Karpas-422 (cell line): ENCODE measurements around the gene PKHD1. TPM values are rescaled to one million over a fixed set of nuclear protein-coding genes. Genes with fewer than 3 reads are reported as not detected.

Source experiments
- DNase-seq: peaks from one replicate; pipeline ENCODE4 v3.0.0-alpha.2; 2015
- H2AFZ ChIP-seq: fragments of 200-600 bp; sonication (generic); 2 replicates; pipeline ENCODE4 v1.6.1; 2014; ENCODE audit warnings: antibody characterized with exemption, low read length, mixed read lengths
- H3K27ac ChIP-seq: fragments of 200-600 bp; sonication (generic); 2 replicates; pipeline ENCODE4 v1.5.1; 2014; ENCODE audit warnings: mild to moderate bottlenecking, low read length, moderate library complexity
- H3K27me3 ChIP-seq: fragments of 200-600 bp; sonication (generic); 2 replicates; pipeline ENCODE4 v1.6.1; 2014; ENCODE audit warnings: low read length, mixed read lengths
- H3K36me3 ChIP-seq: fragments of 200-600 bp; sonication (generic); 2 replicates; pipeline ENCODE4 v1.6.1; 2014; ENCODE audit warnings: low read length, mixed read lengths; ENCODE audit not compliant: insufficient read depth
- H3K4me1 ChIP-seq: fragments of 200-600 bp; sonication (generic); 2 replicates; pipeline ENCODE4 v1.6.1; 2014; ENCODE audit warnings: mild to moderate bottlenecking, low read length, mixed read lengths
- H3K4me2 ChIP-seq: fragments of 200-600 bp; sonication (generic); 2 replicates; pipeline ENCODE4 v1.6.1; 2014; ENCODE audit warnings: low read length, low read depth, mild to moderate bottlenecking; ENCODE audit not compliant: poor library complexity, severe bottlenecking
- H3K4me3 ChIP-seq: fragments of 200-600 bp; sonication (generic); 2 replicates; pipeline ENCODE4 v1.5.1; 2014; ENCODE audit warnings: mild to moderate bottlenecking, antibody characterized with exemption, low read length, mixed read lengths
- H3K79me2 ChIP-seq: fragments of 200-600 bp; sonication (generic); 2 replicates; pipeline ENCODE4 v1.6.1; 2014; ENCODE audit warnings: mild to moderate bottlenecking, low read length, mixed read lengths
- H3K9ac ChIP-seq: fragments of 200-600 bp; sonication (generic); 2 replicates; pipeline ENCODE4 v1.6.0; 2014; ENCODE audit warnings: low read length
- H3K9me2 ChIP-seq: fragments of 200-600 bp; sonication (generic), shearing (Covaris generic); replicated peaks from 2 replicates; pipeline ENCODE4 v1.6.0; 2014; ENCODE audit warnings: mild to moderate bottlenecking, low read length, moderate library complexity; ENCODE audit not compliant: insufficient read depth
- H3K9me3 ChIP-seq: fragments of 300-700, 200-600 bp; sonication (generic); 2 replicates; pipeline ENCODE4 v1.6.1; 2014; ENCODE audit warnings: low read length, mixed read lengths
- H4K20me1 ChIP-seq: fragments of 200-600 bp; sonication (generic); 2 replicates; pipeline ENCODE4 v1.6.1; 2014; ENCODE audit warnings: mild to moderate bottlenecking, antibody characterized with exemption, low read length, low read depth; ENCODE audit not compliant: insufficient read depth
- total RNA-seq: library from RNA; depleted of rRNA; stranded (reverse); fragments of >200 nt; shearing (Covaris generic); gene quantifications from 2 replicates; pipeline ENCODE4 v1.2.3, GENCODE V29; 2014; ENCODE audit warnings: low replicate concordance

Gene PKHD1
- total RNA-seq, 1 experiment from 2014 or later = 0.11 TPM

GRCh38 chr6:51578994-51579393 lies 508.4 kb downstream of the PKHD1 start:
- no peaks in the 10 kb centered on the region for H3K9me2 ChIP-seq
- no peak overlapping the region for H3K27ac ChIP-seq
- H3K36me3 ChIP-seq = no peaks in the 10 kb centered on the region
- no peak overlapping the region for H3K9ac ChIP-seq
- H3K27me3 ChIP-seq = no peaks in the 10 kb centered on the region
- H3K9me3 ChIP-seq = peaks cover 1% of the 10 kb centered on the region; the same call in 1 of the 2 replicates
- no peaks in the 10 kb centered on the region for H3K4me1 ChIP-seq
- no peak overlapping the region for H3K4me3 ChIP-seq
- no peak overlapping the region for H2AFZ ChIP-seq
- no peaks in the 10 kb centered on the region for H4K20me1 ChIP-seq
- H3K4me2 ChIP-seq = no peak overlapping the region
- DNase-seq = no peak
- no peaks in the 10 kb centered on the region for H3K79me2 ChIP-seq

GRCh38 chr6:51578362-51578761 lies 509.1 kb downstream of the PKHD1 start:
- Histone ChIP-seq H3K79me2 (no peaks in the 10 kb centered on the region), H2AFZ (no peak overlapping the region), H3K36me3 (no peaks in the 10 kb centered on the region), H3K27me3 (no peaks in the 10 kb centered on the region), H3K4me3 (no peak overlapping the region), H4K20me1 (no peaks in the 10 kb centered on the region), H3K9me3 (peaks cover 3% of the 10 kb centered on the region; the same call in 1 of the 2 replicates), H3K4me1 (no peaks in the 10 kb centered on the region), H3K9me2 (no peaks in the 10 kb centered on the region), H3K9ac (no peak overlapping the region), H3K27ac (no peak overlapping the region), H3K4me2 (no peak overlapping the region)
- DNase-seq = no peak

- H3K4me3 ChIP-seq = no peak overlapping the region
- H4K20me1 ChIP-seq = no peaks in the 10 kb centered on the region
- no peaks in the 10 kb centered on the region for H3K27me3 ChIP-seq
- no peak overlapping the region for H2AFZ ChIP-seq
- DNase-seq = no peak
- no peaks in the 10 kb centered on the region for H3K4me1 ChIP-seq
- no peaks in the 10 kb centered on the region for H3K36me3 ChIP-seq
- H3K9me2 ChIP-seq = no peaks in the 10 kb centered on the region
- peaks cover 3% of the 10 kb centered on the region; the same call in 1 of the 2 replicates for H3K9me3 ChIP-seq
- H3K4me2 ChIP-seq = no peak overlapping the region
- H3K27ac ChIP-seq = no peak overlapping the region
- no peaks in the 10 kb centered on the region for H3K79me2 ChIP-seq
- H3K9ac ChIP-seq = no peak overlapping the region
Measured at GRCh38 chr6:51574040-51574439, 513.4 kb downstream of the PKHD1 start.

GRCh38 chr6:51571168-51571567 lies 516.2 kb downstream of the PKHD1 start:
- Histone ChIP-seq H4K20me1 (no peaks in the 10 kb centered on the region), H2AFZ (no peak overlapping the region), H3K4me3 (no peak overlapping the region), H3K27me3 (no peaks in the 10 kb centered on the region), H3K79me2 (no peaks in the 10 kb centered on the region), H3K36me3 (no peaks in the 10 kb centered on the region), H3K9me2 (no peaks in the 10 kb centered on the region), H3K4me2 (no peak overlapping the region), H3K27ac (no peak overlapping the region), H3K9ac (no peak overlapping the region), H3K9me3 (peaks cover 3% of the 10 kb centered on the region; the same call in 1 of the 2 replicates), H3K4me1 (no peaks in the 10 kb centered on the region)
- DNase-seq = no peak

GRCh38 chr6:51570168-51570921 lies 517.1 kb downstream of the PKHD1 start:
- H2AFZ ChIP-seq = no peak overlapping the region
- no peaks in the 10 kb centered on the region for H3K27me3 ChIP-seq
- H3K4me3 ChIP-seq = no peak overlapping the region
- H3K27ac ChIP-seq = no peak overlapping the region
- peaks cover 3% of the 10 kb centered on the region; the same call in 1 of the 2 replicates for H3K9me3 ChIP-seq
- H4K20me1 ChIP-seq = no peaks in the 10 kb centered on the region
- no peak overlapping the region for H3K4me2 ChIP-seq
- no peak overlapping the region for H3K9ac ChIP-seq
- no peaks in the 10 kb centered on the region for H3K4me1 ChIP-seq
- DNase-seq = no peak
- no peaks in the 10 kb centered on the region for H3K9me2 ChIP-seq
- H3K79me2 ChIP-seq = no peaks in the 10 kb centered on the region
- no peaks in the 10 kb centered on the region for H3K36me3 ChIP-seq

GRCh38 chr6:51569594-51569993 lies 517.8 kb downstream of the PKHD1 start:
- H4K20me1 ChIP-seq = no peaks in the 10 kb centered on the region
- peaks cover 3% of the 10 kb centered on the region; the same call in 1 of the 2 replicates for H3K9me3 ChIP-seq
- H3K36me3 ChIP-seq = no peaks in the 10 kb centered on the region
- no peaks in the 10 kb centered on the region for H3K79me2 ChIP-seq
- no peak overlapping the region for H3K9ac ChIP-seq
- H3K4me1 ChIP-seq = no peaks in the 10 kb centered on the region
- no peaks in the 10 kb centered on the region for H3K27me3 ChIP-seq
- H2AFZ ChIP-seq = no peak overlapping the region
- no peak for DNase-seq
- H3K9me2 ChIP-seq = no peaks in the 10 kb centered on the region
- no peak overlapping the region for H3K27ac ChIP-seq
- no peak overlapping the region for H3K4me3 ChIP-seq
- H3K4me2 ChIP-seq = no peak overlapping the region

- H3K27me3 ChIP-seq = no peaks in the 10 kb centered on the region
- no peak overlapping the region for H2AFZ ChIP-seq
- no peaks in the 10 kb centered on the region for H4K20me1 ChIP-seq
- DNase-seq = no peak
- no peaks in the 10 kb centered on the region; the same call in 1 of the 2 replicates for H3K9me3 ChIP-seq
- H3K4me2 ChIP-seq = no peak overlapping the region
- no peak overlapping the region for H3K9ac ChIP-seq
- H3K27ac ChIP-seq = no peak overlapping the region
- no peaks in the 10 kb centered on the region for H3K4me1 ChIP-seq
- no peak overlapping the region for H3K4me3 ChIP-seq
- no peaks in the 10 kb centered on the region for H3K79me2 ChIP-seq
- H3K36me3 ChIP-seq = no peaks in the 10 kb centered on the region
- H3K9me2 ChIP-seq = no peaks in the 10 kb centered on the region
Measured at GRCh38 chr6:51568771-51569170, 518.6 kb downstream of the PKHD1 start.

GRCh38 chr6:51565472-51565871 lies 521.9 kb downstream of the PKHD1 start:
- Histone ChIP-seq H3K4me2 (no peak overlapping the region), H2AFZ (no peak overlapping the region), H3K36me3 (no peaks in the 10 kb centered on the region), H3K27ac (no peak overlapping the region), H3K4me1 (peaks cover 2% of the 10 kb centered on the region; the same call in 1 of the 2 replicates), H3K9me3 (no peaks in the 10 kb centered on the region), H3K9me2 (no peaks in the 10 kb centered on the region), H3K27me3 (no peaks in the 10 kb centered on the region), H3K9ac (no peak overlapping the region), H4K20me1 (no peaks in the 10 kb centered on the region), H3K79me2 (no peaks in the 10 kb centered on the region), H3K4me3 (no peak overlapping the region)
- no peak for DNase-seq
